ENCODE results near the gene RBM34. TPM values are rescaled to one million over a fixed set of nuclear protein-coding genes. Genes with fewer than 3 reads are reported as not detected.
A peak's percentile ranks its signal among the peaks of the same experiment; 100 is the strongest.

The RBM34 gene
- total RNA-seq, 2 donors from 2014 or later = 132 to 142 TPM

DNA sequence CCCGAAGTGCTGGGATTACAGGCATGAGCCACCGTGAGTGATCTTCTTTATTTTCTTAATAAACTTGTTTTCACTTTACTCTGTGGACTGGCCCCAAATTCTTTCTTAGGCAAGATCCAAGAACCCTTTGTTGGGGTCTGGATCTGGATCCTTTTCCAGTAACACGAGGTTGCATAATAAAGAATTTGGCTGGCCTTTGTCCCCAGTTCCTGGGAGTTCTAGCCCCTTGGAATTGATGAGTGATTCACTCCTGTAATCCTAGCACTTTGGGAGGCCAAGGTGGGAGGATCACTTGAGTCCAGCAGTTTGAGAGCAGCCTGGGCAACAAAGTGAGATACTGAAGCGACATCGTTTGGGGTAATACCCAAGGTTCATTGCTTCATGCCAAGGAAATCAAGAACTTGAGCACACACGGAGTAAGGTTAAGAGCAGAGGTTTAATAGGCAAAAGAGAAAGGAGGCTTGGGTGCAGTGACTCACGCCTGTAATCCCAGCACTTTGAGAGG, 30.2 kb downstream of the RBM34 start:
- no peak for DNase-seq (ENCODE audit: low spot score in 2 of 2)
- Mint-ChIP-seq H3K27ac (peak overlapping the region; percentile 37 to 85), H3K9me3 (no peaks in the 10 kb centered on the region), H3K36me3 (peaks cover 16 to 37% of the 10 kb centered on the region in 2 donors)
- ATAC-seq = no peak

DNA sequence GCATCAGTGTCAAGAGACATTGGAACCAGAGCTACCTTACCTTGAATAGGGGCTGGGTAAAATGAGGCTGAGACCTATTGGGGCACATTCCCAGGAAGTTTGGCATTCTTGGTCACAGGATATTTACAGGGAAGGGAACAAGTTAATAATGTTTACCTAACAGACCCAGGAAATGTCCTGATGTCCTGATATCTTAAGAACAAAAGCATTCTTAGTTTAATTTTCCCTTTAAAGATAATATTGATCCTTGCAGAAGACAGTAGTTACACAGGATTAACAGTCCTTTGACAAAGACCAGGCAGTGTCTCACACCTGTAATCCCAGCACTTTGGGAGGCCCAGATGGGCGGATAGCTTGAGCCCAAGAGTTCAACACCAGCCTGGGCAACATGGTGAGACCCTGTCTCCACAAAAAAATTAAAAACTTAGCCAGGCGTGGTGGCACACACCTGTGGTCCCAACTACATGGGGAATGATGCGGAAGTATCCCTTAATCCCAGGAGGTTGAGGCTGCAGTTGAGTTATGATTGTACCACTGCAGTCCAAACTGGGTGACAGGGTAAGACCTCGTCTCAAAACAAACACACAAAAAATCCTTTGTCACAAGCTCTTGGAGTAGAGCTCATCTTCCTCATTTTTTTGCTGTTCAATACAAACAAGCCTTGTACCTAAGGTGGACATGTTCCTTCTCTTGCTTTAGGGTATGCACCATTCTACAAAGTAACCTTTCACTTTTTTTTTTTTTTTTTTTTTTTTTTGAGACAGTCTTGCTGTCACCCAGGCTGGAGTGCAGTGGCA, 31.1 kb downstream of the RBM34 start:
- H3K27ac Mint-ChIP-seq = peak overlapping the region in 1 of 2 donors; percentile 98
- no peak for ATAC-seq

GRCh38 chr1:235128456-235129328, 32.4 kb downstream of the RBM34 start, which contains the start of gene TOMM20:
Gene TOMM20, minus strand, starts transcription at chr1:235128837. Its CDS starts 122 bp downstream, at chr1:235128715.
- peak; percentile 94 to 95 for ATAC-seq
- DNase-seq (ENCODE audit: low spot score in 2 of 2) = peak; percentile 94 to 98
- Mint-ChIP-seq H3K9me3 (no peaks in the 10 kb centered on the region), H3K27ac (peak within 1 kb of the TSS; percentile 98 to 100), H3K36me3 (peaks cover 16 to 43% of the 10 kb centered on the region in 2 donors)

More for the DNA sequence above, 31.1 kb downstream of the RBM34 start:
- no peak for DNase-seq (ENCODE audit: low spot score in 2 of 2)
- peaks cover 16 to 33% of the 10 kb centered on the region in 2 donors for H3K36me3 Mint-ChIP-seq
- no peaks in the 10 kb centered on the region for H3K9me3 Mint-ChIP-seq

DNA sequence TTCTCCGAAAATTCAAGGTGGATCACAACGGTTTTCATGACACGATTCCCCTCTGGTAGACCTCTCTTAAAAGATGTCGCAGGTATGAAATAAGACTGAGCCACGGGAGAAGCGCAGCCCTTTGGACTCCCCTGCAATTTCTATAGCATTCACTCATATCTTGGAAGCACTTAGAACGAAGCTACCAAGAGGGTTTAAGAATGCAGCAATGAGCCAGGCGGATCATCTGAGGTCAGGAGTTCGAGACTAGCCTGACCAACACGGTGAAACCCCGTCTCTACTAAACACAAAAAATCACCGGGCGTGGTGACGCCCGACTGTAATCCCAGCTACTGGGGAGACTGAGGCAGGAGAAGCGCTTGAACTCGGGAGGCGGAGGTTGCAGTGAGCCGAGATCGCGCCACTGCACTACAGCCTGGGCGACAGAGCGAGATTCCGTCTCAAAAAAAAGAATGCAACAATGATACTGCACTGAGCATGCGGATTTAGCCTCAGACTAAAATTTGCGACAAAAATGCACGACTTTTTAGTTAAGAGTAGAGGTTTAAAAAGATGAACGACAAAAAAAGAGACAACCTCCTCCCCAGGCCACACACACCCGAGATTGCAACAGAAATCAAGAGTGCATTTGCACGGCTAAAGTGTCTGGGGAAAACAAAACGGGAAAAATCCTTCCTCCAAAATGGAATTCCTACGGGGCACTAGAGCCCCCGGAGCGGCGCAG, 33.2 kb downstream of the RBM34 start:
- DNase-seq (ENCODE audit: low spot score in 2 of 2) (no peak), ATAC-seq (no peak)
- Mint-ChIP-seq H3K36me3 (peaks cover 16 to 47% of the 10 kb centered on the region in 2 donors), H3K27ac (peak overlapping the region; percentile 98 to 100), H3K9me3 (no peaks in the 10 kb centered on the region)

- no peak for ATAC-seq
- no peaks in the 10 kb centered on the region for H3K9me3 Mint-ChIP-seq
- peaks cover 16 to 47% of the 10 kb centered on the region in 2 donors for H3K36me3 Mint-ChIP-seq
Observed at GRCh38 chr1:235127203-235127602, 33.8 kb downstream of the RBM34 start.

GRCh38 chr1:235124665-235125064, 36.4 kb downstream of the RBM34 start:
- no peak for DNase-seq (ENCODE audit: low spot score in 2 of 2)
- ATAC-seq = no peak
- H3K36me3 Mint-ChIP-seq = peaks cover 16 to 62% of the 10 kb centered on the region in 2 donors
- H3K27ac Mint-ChIP-seq = peak overlapping the region; percentile 44 to 95
- H3K9me3 Mint-ChIP-seq = no peaks in the 10 kb centered on the region

More at GRCh38 chr1:235127203-235127602, 33.8 kb downstream of the RBM34 start:
- H3K27ac Mint-ChIP-seq = peak overlapping the region; percentile 98 to 100
- DNase-seq (ENCODE audit: low spot score in 2 of 2) = no peak

DNA sequence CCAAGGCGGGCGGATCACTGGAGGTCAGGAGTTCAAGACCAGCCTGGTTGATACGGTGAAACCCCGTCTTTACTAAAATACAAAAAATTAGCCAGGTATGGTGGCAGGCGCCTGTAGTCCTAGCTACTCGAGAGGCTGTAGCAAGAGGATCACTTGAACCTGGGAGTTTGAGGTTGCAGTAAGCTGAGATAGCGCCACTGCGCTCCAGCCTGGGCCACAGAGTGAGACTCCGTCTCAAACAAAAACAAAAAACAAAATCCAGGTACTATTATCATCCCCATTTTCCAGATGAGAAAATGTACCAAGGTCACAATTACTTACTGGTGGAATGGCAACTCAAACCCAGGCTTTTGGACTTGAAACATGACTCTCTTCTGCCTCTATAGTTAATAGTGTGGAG, 36.9 kb downstream of the RBM34 start:
- DNase-seq (ENCODE audit: low spot score in 2 of 2) (no peak), ATAC-seq (no peak)
- H3K36me3 Mint-ChIP-seq = peaks cover 16 to 68% of the 10 kb centered on the region in 2 donors
- no peaks in the 10 kb centered on the region for H3K9me3 Mint-ChIP-seq
- peak overlapping the region; percentile 44 to 95 for H3K27ac Mint-ChIP-seq

GRCh38 chr1:235122348-235122747, 38.7 kb downstream of the RBM34 start:
- ATAC-seq = no peak
- H3K36me3 Mint-ChIP-seq = peaks cover 1 to 68% of the 10 kb centered on the region in 2 donors
- DNase-seq (ENCODE audit: low spot score in 2 of 2) = no peak
- no peak overlapping the region for H3K27ac Mint-ChIP-seq
- H3K9me3 Mint-ChIP-seq = no peaks in the 10 kb centered on the region

GRCh38 chr1:235113183-235113917, 47.7 kb downstream of the RBM34 start:
- ATAC-seq = no peak
- Mint-ChIP-seq H3K27ac (no peak overlapping the region), H3K36me3 (peaks cover 25 to 55% of the 10 kb centered on the region in 2 donors)

GRCh38 chr1:235112297-235113182, 48.5 kb downstream of the RBM34 start:
- H3K9me3 Mint-ChIP-seq = no peaks in the 10 kb centered on the region
- DNase-seq (ENCODE audit: low spot score in 2 of 2) (no peak), ATAC-seq (no peak)
- H3K36me3 Mint-ChIP-seq = peaks cover 25 to 50% of the 10 kb centered on the region in 2 donors
- peak overlapping the region in 1 of 2 donors; percentile 55 for H3K27ac Mint-ChIP-seq

More at GRCh38 chr1:235113183-235113917, 47.7 kb downstream of the RBM34 start:
- no peak for DNase-seq (ENCODE audit: low spot score in 2 of 2)
- H3K9me3 Mint-ChIP-seq = no peaks in the 10 kb centered on the region

DNA sequence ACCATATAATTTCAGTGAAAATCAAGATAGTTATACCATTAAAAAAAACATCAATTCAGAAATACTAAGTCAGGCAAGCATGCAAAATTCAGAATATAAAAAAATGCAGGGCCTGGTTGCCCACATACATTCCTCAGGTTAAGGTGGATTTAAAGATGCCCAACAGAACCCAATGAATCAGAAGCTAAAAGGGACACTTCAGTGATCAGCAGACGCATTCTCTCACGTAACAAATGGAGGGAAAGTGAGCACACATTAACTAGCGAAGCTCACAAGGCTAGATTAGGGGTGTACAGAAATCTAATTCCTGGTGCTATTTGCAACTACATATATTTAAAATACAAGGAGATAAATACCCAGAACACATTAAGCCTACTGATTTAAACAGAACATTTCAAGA, 49.9 kb downstream of the RBM34 start:
- ATAC-seq (no peak), DNase-seq (ENCODE audit: low spot score in 2 of 2) (no peak)
- H3K9me3 Mint-ChIP-seq = no peaks in the 10 kb centered on the region
- H3K36me3 Mint-ChIP-seq = peaks cover 25 to 57% of the 10 kb centered on the region in 2 donors
- H3K27ac Mint-ChIP-seq = peak overlapping the region; percentile 44 to 49

DNA sequence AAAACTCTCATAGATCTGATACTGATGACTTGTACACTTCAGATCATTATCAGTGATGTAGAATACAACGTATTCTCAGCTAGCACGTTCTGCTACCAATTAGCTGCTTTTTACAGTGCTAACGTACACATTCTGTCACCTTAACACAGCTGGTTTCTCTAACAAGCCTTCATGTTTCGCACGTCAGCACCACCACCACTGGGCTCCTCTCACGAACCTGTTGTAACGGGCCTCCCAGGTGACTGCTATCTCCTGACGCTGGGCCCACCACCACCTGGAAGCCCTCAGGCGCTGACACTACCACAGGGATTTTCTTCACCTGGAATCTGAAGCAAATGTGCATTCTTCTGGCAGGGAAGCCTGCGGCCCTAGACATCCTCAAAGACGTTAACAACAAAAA, 52.2 kb downstream of the RBM34 start:
- Mint-ChIP-seq H3K9me3 (no peaks in the 10 kb centered on the region), H3K36me3 (peaks cover 25 to 52% of the 10 kb centered on the region in 2 donors), H3K27ac (no peak overlapping the region)
- DNase-seq (ENCODE audit: low spot score in 2 of 2) (no peak), ATAC-seq (no peak)

- no peaks in the 10 kb centered on the region for H3K9me3 Mint-ChIP-seq
- ATAC-seq = no peak
- peak overlapping the region in 1 of 2 donors; percentile 81 for H3K27ac Mint-ChIP-seq
- no peak for DNase-seq (ENCODE audit: low spot score in 2 of 2)
- peaks cover 18 to 48% of the 10 kb centered on the region in 2 donors for H3K36me3 Mint-ChIP-seq
Observed at GRCh38 chr1:235108185-235108593, 52.9 kb downstream of the RBM34 start.

DNA sequence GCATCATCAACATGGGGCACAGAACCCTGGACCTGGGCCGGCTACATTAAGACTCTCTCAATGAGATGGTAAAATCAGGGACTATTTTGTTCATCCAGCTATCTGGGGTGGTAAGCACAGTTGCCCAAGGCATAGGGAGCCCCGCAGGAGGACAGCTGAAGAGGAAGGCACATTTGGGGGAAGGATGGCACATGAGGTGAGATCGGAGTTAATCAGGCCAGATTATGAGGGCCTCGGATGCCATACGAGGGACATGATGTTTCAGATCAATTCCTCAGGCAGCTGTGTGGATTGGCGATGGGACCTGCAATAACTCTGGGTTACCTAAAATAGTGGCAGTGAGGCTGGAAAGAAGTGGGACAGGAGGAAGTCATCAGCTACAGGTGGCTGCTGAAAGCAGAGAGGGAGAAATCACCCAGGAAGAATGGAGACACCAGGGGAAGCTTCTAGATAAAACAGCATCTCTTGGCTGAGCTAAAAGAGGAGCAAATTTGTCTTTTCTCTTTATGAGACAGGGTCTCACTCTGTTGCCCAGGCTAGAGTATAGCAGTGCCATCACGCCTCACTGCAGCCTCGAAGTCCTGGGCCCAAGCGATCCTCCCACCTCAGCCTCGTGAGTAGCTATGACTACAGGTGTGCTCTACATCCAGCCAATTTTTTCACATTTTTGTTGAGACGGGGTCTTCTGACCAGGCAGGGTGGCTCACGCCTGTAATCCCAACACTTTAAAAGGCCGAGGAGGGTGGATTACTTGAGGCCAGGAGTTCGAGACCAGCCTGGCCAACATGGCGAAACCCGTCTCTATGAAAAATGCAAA, 53.5 kb downstream of the RBM34 start:
- Mint-ChIP-seq H3K36me3 (peaks cover 15 to 42% of the 10 kb centered on the region in 2 donors), H3K9me3 (no peaks in the 10 kb centered on the region), H3K27ac (peak overlapping the region in 1 of 2 donors; percentile 46)
- DNase-seq (ENCODE audit: low spot score in 2 of 2) (no peak), ATAC-seq (no peak)

All from activated naive CD4-positive, alpha-beta T cell treated with anti-CD3 and anti-CD28 coated beads, Interleukin-2, amount 50 U/mL, for 72 hours (primary cell).